Measurements from ENCODE around the gene MRM2.
A peak's percentile ranks its signal among the peaks of the same experiment; 100 is the strongest.

Gene MRM2

GRCh38 chr7:2247141-2247995 is 5.4 kb upstream of the MRM2 start:
- DNase-seq (ENCODE audit: low read depth), result no peak

GRCh38 chr7:2245883-2246675 is 4.1 kb upstream of the MRM2 start:
- no peak for DNase-seq (ENCODE audit: low read depth)

- DNase-seq (ENCODE audit: low read depth), result no peak
These were observed 2.5 kb upstream of the MRM2 start for GRCh38 chr7:2244404-2244995.

GRCh38 chr7:2243458-2243857 is 1.5 kb upstream of the MRM2 start:
- no peak for DNase-seq (ENCODE audit: low read depth)

GRCh38 chr7:2242541-2243429 is 780 bp upstream of the MRM2 start:
- DNase-seq (ENCODE audit: low read depth), result no peak

- no peak for DNase-seq (ENCODE audit: low read depth)
These were observed 2.8 kb downstream of the MRM2 start for GRCh38 chr7:2239242-2239641.

GRCh38 chr7:2237109-2237602 is 4.8 kb downstream of the MRM2 start:
- no peak for DNase-seq (ENCODE audit: low read depth)

GRCh38 chr7:2233926-2234325 is 8.1 kb downstream of the MRM2 start:
- no peak for DNase-seq (ENCODE audit: low read depth)

GRCh38 chr7:2232766-2233520 is 9.1 kb downstream of the MRM2 start, which contains the start of gene MAD1L1:
Gene MAD1L1, minus strand, starts transcription at chr7:2232945. Its CDS starts 2,812 bp downstream, at chr7:2230133.
- DNase-seq (ENCODE audit: low read depth), result peak; percentile 76

- DNase-seq (ENCODE audit: low read depth), result no peak
These were observed 9.8 kb downstream of the MRM2 start for GRCh38 chr7:2231992-2232765.

GRCh38 chr7:2230882-2231281 is 11.1 kb downstream of the MRM2 start:
- DNase-seq (ENCODE audit: low read depth), result no peak

- no peak for DNase-seq (ENCODE audit: low read depth)
These were observed 11.8 kb downstream of the MRM2 start for GRCh38 chr7:2230226-2230625.

- DNase-seq (ENCODE audit: low read depth), result no peak
These were observed 12.5 kb downstream of the MRM2 start for GRCh38 chr7:2229467-2229866.

GRCh38 chr7:2228921-2229320 is 13.1 kb downstream of the MRM2 start:
- no peak for DNase-seq (ENCODE audit: low read depth)

GRCh38 chr7:2227699-2228098 is 14.3 kb downstream of the MRM2 start:
- no peak for DNase-seq (ENCODE audit: low read depth)

GRCh38 chr7:2225830-2226229 is 16.2 kb downstream of the MRM2 start:
- DNase-seq (ENCODE audit: low read depth), result no peak

GRCh38 chr7:2225336-2225735 is 16.7 kb downstream of the MRM2 start:
- DNase-seq (ENCODE audit: low read depth), result no peak

- DNase-seq (ENCODE audit: low read depth), result no peak
These were observed 17.1 kb downstream of the MRM2 start for GRCh38 chr7:2224934-2225333.

- DNase-seq (ENCODE audit: low read depth), result no peak
These were observed 17.5 kb downstream of the MRM2 start for GRCh38 chr7:2224491-2224928.

- DNase-seq (ENCODE audit: low read depth), result no peak
These were observed 18.7 kb downstream of the MRM2 start for GRCh38 chr7:2223321-2223720.
